8988T (cell line): Measurements from ENCODE around the gene ADAMTS19.
"Not testable (repeated sequence)": the region's sequence is repeated elsewhere in the genome, so short reads cannot be mapped to it uniquely, and the experiment has no call there.

ENCODE experiments used
- DNase-seq: peaks from one replicate; pipeline ENCODE4 v3.0.0; 2011

Gene ADAMTS19

GRCh38 chr5:129481161-129481560, 21.1 kb downstream of the ADAMTS19 start:
- DNase-seq: no peak

- no peak for DNase-seq
Measured at GRCh38 chr5:129496421-129496820, 36.3 kb downstream of the ADAMTS19 start.

- DNase-seq: no peak
Measured at GRCh38 chr5:129496864-129497595, 36.9 kb downstream of the ADAMTS19 start.

- no peak for DNase-seq
Measured at GRCh38 chr5:129499208-129499852, 39.2 kb downstream of the ADAMTS19 start.

- no peak for DNase-seq
Measured at GRCh38 chr5:129500101-129500500, 40.0 kb downstream of the ADAMTS19 start.

GRCh38 chr5:129506086-129506485, 46.0 kb downstream of the ADAMTS19 start:
- no peak for DNase-seq

- DNase-seq: no peak
Measured at GRCh38 chr5:129506950-129507349, 46.9 kb downstream of the ADAMTS19 start.

- no peak for DNase-seq
Measured at GRCh38 chr5:129507527-129507926, 47.4 kb downstream of the ADAMTS19 start.

GRCh38 chr5:129508606-129509005, 48.5 kb downstream of the ADAMTS19 start:
- no peak for DNase-seq

- DNase-seq: no peak
Measured at GRCh38 chr5:129509363-129509975, 49.4 kb downstream of the ADAMTS19 start.

GRCh38 chr5:129511291-129511690, 51.2 kb downstream of the ADAMTS19 start:
- DNase-seq: no peak

GRCh38 chr5:129541051-129541450, 81.0 kb downstream of the ADAMTS19 start:
- no peak for DNase-seq

GRCh38 chr5:129541648-129542251, 81.7 kb downstream of the ADAMTS19 start:
- no peak for DNase-seq

GRCh38 chr5:129547137-129547536, 87.0 kb downstream of the ADAMTS19 start:
- DNase-seq: no peak

- no peak for DNase-seq
Measured at GRCh38 chr5:129554134-129554904, 94.2 kb downstream of the ADAMTS19 start.

GRCh38 chr5:129563585-129563984, 103.5 kb downstream of the ADAMTS19 start:
- DNase-seq: no peak

GRCh38 chr5:129569295-129569694, 109.2 kb downstream of the ADAMTS19 start:
- DNase-seq: no peak

- no peak for DNase-seq
Measured at GRCh38 chr5:129572060-129572459, 112.0 kb downstream of the ADAMTS19 start.

- not testable (repeated sequence) for DNase-seq
Measured at GRCh38 chr5:129584496-129584895, 124.4 kb downstream of the ADAMTS19 start.

GRCh38 chr5:129591508-129592160, 131.5 kb downstream of the ADAMTS19 start:
- DNase-seq: no peak

GRCh38 chr5:129593525-129593924, 133.4 kb downstream of the ADAMTS19 start:
- no peak for DNase-seq

GRCh38 chr5:129601576-129601975, 141.5 kb downstream of the ADAMTS19 start:
- no peak for DNase-seq
